ENCODE results near the gene REM2. TPM values are rescaled to one million over a fixed set of nuclear protein-coding genes. Genes with fewer than 3 reads are reported as not detected.

REM2 gene
- polyA plus RNA-seq, 1 donor (not counting 4 experiments of a cell fraction or from before 2014, with no cell fraction given), result 0.05 TPM

DNA sequence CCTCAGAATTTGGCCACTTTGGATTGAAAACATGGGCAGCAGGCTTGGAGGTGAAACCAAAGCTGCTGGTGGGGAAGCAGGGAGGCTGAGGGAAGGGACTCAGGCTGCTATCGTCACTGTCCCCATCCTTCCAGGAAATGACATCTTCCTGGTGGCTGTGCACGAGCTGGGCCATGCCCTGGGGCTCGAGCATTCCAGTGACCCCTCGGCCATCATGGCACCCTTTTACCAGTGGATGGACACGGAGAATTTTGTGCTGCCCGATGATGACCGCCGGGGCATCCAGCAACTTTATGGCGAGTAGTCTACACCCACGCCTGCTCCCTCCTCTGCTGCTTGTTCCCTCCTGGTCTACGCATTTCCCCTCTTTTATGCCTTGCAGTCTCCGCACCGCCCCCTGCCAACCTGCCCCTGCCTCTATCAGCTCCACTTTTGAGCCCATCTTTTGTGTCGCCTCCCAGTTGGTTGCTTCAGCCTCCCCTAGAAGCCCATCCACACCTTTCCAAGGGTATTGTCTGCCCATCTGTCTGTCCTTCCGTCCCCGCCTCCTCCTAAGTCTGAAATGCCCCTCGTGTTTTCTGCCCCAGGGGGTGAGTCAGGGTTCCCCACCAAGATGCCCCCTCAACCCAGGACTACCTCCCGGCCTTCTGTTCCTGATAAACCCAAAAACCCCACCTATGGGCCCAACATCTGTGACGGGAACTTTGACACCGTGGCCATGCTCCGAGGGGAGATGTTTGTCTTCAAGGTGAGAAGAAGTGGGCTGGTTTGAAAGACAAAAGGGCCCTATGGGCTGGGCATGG lies 39.7 kb upstream of the REM2 start:
- Histone ChIP-seq H4K20me1 (ENCODE audit: control insufficient read depth, extremely low read depth, insufficient read depth, low read length) (no peaks in the 10 kb centered on the region), H3K79me2 (ENCODE audit: control insufficient read depth, insufficient read depth, low read length) (peaks cover 63% of the 10 kb centered on the region), H3K4me3 (ENCODE audit: control insufficient read depth in 2 of 3, extremely low read depth in 1 of 3, insufficient read depth in 2 of 3, low read depth in 1 of 3, low read length in 3 of 3) (no peak overlapping the region), H3K36me3 (ENCODE audit: control insufficient read depth in 2 of 2, extremely low read depth in 1 of 2, insufficient read depth in 2 of 2, low read length in 2 of 2) (peaks cover 52 to 76% of the 10 kb centered on the region in 2 experiments), H3K9me1 (ENCODE audit: control insufficient read depth, extremely low read depth, insufficient read depth, low read length) (peaks cover 3% of the 10 kb centered on the region), H3K9ac (ENCODE audit: control insufficient read depth, extremely low read depth, insufficient read depth, low read length) (no peak overlapping the region), H3K9me3 (ENCODE audit: control insufficient read depth, low read depth, low read length) (no peaks in the 10 kb centered on the region), H3K27me3 (ENCODE audit: control insufficient read depth, extremely low read depth, insufficient read depth, low read length) (no peaks in the 10 kb centered on the region), H3K4me1 (ENCODE audit: control insufficient read depth, extremely low read depth, insufficient read depth, low read length) (peaks cover 47% of the 10 kb centered on the region), H2AFZ (ENCODE audit: control insufficient read depth, low read length) (no peak overlapping the region), H3K27ac (ENCODE audit: control insufficient read depth, insufficient read depth, low read length) (no peak overlapping the region), H3K4me2 (ENCODE audit: control insufficient read depth, extremely low read depth, insufficient read depth, low read depth, low read length) (no peak overlapping the region)
- dilution Hi-C loops (cut with MboI; ENCODE audit: extremely low pct_ligation_motif_present, low sequenced_read_pairs), result no loop called here
- no peak for DNase-seq (ENCODE audit: low read depth, low spot score)
- TF ChIP-seq, protein P1, sequence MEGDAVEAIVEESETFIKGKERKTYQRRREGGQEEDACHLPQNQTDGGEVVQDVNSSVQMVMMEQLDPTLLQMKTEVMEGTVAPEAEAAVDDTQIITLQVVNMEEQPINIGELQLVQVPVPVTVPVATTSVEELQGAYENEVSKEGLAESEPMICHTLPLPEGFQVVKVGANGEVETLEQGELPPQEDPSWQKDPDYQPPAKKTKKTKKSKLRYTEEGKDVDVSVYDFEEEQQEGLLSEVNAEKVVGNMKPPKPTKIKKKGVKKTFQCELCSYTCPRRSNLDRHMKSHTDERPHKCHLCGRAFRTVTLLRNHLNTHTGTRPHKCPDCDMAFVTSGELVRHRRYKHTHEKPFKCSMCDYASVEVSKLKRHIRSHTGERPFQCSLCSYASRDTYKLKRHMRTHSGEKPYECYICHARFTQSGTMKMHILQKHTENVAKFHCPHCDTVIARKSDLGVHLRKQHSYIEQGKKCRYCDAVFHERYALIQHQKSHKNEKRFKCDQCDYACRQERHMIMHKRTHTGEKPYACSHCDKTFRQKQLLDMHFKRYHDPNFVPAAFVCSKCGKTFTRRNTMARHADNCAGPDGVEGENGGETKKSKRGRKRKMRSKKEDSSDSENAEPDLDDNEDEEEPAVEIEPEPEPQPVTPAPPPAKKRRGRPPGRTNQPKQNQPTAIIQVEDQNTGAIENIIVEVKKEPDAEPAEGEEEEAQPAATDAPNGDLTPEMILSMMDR (optimal IDR thresholded peaks at IDR 0.05 in 1 of 3, IDR thresholded peaks at IDR 0.05 in 1 of 3, conservative IDR thresholded peaks at IDR 0.05 in 1 of 3; ENCODE audit: extremely low read depth in 1 of 3, insufficient read depth in 2 of 3, low read length in 3 of 3), result no peak
- no peak for TF ChIP-seq EZH2 (IDR thresholded peaks at IDR 0.05; ENCODE audit: low read length)
- FAIRE-seq, result no peak

DNA sequence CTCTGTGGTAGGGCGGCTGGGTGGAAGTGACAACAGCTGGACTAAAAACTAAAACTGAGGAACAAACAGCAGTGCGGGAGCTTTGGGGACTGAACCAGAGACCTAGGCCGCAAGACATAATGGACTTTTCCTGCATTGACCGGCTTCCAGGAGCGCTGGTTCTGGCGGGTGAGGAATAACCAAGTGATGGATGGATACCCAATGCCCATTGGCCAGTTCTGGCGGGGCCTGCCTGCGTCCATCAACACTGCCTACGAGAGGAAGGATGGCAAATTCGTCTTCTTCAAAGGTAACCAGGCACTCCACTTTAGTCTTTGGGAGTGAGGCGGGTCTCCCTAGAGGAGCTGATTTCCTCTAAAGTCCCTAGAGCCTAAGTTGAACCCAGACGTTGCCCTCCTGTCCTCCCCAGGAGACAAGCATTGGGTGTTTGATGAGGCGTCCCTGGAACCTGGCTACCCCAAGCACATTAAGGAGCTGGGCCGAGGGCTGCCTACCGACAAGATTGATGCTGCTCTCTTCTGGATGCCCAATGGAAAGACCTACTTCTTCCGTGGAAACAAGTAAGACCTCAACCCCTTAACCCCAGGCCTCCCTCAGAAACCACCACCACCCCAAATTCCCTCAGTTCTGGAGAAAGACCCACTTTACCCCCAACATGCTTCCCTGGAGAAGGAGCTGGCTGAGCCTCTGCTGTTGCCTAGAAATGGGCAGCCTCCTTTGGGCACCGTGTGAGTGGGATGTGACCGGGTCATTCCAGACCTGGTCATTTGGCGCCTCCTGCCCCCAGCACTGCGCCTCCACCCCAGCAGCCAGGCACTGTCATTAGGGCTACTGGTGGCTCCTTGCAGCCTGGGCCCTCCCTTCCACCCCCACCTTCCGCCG lies 38.6 kb upstream of the REM2 start:
- Histone ChIP-seq H3K9me3 (ENCODE audit: control insufficient read depth, low read depth, low read length) (no peaks in the 10 kb centered on the region), H3K27ac (ENCODE audit: control insufficient read depth, insufficient read depth, low read length) (no peak overlapping the region), H4K20me1 (ENCODE audit: control insufficient read depth, extremely low read depth, insufficient read depth, low read length) (no peaks in the 10 kb centered on the region), H3K4me2 (ENCODE audit: control insufficient read depth, extremely low read depth, insufficient read depth, low read depth, low read length) (no peak overlapping the region), H3K36me3 (ENCODE audit: control insufficient read depth in 2 of 2, extremely low read depth in 1 of 2, insufficient read depth in 2 of 2, low read length in 2 of 2) (peaks cover 48 to 68% of the 10 kb centered on the region in 2 experiments), H2AFZ (ENCODE audit: control insufficient read depth, low read length) (no peak overlapping the region), H3K27me3 (ENCODE audit: control insufficient read depth, extremely low read depth, insufficient read depth, low read length) (no peaks in the 10 kb centered on the region), H3K4me1 (ENCODE audit: control insufficient read depth, extremely low read depth, insufficient read depth, low read length) (peaks cover 47% of the 10 kb centered on the region), H3K9me1 (ENCODE audit: control insufficient read depth, extremely low read depth, insufficient read depth, low read length) (peaks cover 3% of the 10 kb centered on the region), H3K79me2 (ENCODE audit: control insufficient read depth, insufficient read depth, low read length) (peaks cover 52% of the 10 kb centered on the region), H3K9ac (ENCODE audit: control insufficient read depth, extremely low read depth, insufficient read depth, low read length) (no peak overlapping the region), H3K4me3 (ENCODE audit: control insufficient read depth in 2 of 3, extremely low read depth in 1 of 3, insufficient read depth in 2 of 3, low read depth in 1 of 3, low read length in 3 of 3) (no peak overlapping the region)
- no peak for DNase-seq (ENCODE audit: low read depth, low spot score)
- dilution Hi-C loops (cut with MboI; ENCODE audit: extremely low pct_ligation_motif_present, low sequenced_read_pairs), result no loop called here
- TF ChIP-seq, protein P1 (optimal IDR thresholded peaks at IDR 0.05 in 1 of 3, IDR thresholded peaks at IDR 0.05 in 1 of 3, conservative IDR thresholded peaks at IDR 0.05 in 1 of 3; ENCODE audit: extremely low read depth in 1 of 3, insufficient read depth in 2 of 3, low read length in 3 of 3), result no peak
- TF ChIP-seq EZH2 (IDR thresholded peaks at IDR 0.05; ENCODE audit: low read length), result no peak
- FAIRE-seq, result no peak
